Gastrocnemius medialis (tissue), 4 donors: ENCODE measurements around the gene MAD1L1.

Experiments
- CTCF ChIP-seq, 5 experiments: fragments of 450-650 bp in 3 of 5; fragments of 200-600 bp in 2 of 5; sonication (generic) in 2 of 5; IDR thresholded peaks in 4 of 5; conservative IDR thresholded peaks in 1 of 5; 1 replicate in 4 of 5; 2 replicates in 1 of 5; pipeline ENCODE4 v1.5.1; 2016 to 2019; ENCODE audit warnings: antibody characterized with exemption in 5 of 5, mild to moderate bottlenecking in 3 of 5, moderate library complexity in 3 of 5
- POLR2A ChIP-seq, 2 donors: fragments of 450-650 bp; IDR thresholded peaks; one replicate each; pipeline ENCODE4 v1.6.1; 2017; ENCODE audit warnings: antibody characterized with exemption in 2 of 2, mild to moderate bottlenecking in 2 of 2, moderate library complexity in 2 of 2

DNA sequence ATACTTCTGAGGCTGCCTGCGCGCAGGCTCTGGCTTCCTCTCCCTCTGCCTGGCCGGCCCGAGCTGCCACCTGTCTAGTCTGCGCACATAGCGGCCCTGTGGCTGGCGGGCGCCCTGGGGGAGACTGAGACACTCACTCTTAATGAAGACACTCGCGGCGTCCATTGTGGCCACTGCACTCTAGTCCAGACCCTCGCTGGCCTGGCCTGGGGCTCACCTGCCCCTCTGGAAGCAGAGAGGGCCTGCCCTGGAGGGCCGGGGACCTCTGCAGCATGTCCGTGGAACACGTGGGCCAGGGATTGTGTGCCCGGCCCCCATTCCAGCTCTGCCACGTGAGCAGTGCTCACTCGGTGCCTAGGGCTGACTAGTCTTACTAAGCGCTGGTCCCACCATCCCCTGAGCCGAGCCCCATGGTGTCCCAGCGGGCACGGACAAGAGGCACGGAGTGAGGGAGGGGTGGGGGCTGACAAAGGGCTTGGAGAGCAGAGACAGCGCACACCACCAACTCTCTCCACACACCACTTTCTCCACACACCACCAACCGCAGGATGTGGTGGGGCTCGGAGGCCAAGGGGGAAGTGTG is 413.4 kb downstream of the MAD1L1 start:
- TF ChIP-seq CTCF (IDR thresholded peaks at IDR 0.05 in 4 of 5, conservative IDR thresholded peaks at IDR 0.05 in 1 of 5): no peak
- TF ChIP-seq POLR2A (IDR thresholded peaks at IDR 0.05): no peak
